T-helper 9 cell (primary cell): ENCODE measurements around the gene VAV2.

ENCODE experiments used
- DNase-seq: peaks from one replicate; pipeline ENCODE4 v3.0.0-alpha.2; 2020

VAV2 gene

DNA sequence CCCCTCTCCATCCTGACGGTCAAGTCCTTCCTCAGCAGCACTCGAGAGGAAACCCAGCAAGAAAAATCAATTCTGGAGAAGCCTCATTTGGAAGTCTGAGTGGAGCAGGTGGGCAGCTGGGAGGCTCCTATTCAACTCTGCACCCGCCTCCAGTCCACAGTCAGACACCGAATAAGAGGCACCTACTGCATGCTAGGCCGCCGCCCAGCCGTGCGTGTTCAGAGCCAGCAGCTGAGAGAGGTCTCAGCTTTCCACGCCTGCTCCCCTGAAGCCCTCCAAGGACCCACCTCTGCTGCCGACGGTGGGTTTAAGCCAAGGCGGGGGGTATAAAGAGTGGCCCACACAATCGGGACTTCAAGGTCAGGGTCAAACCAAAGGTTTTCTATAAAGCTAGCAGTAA, 41.9 kb downstream of the VAV2 start:
- no peak for DNase-seq

GRCh38 chr9:133949486-133950061, 42.5 kb downstream of the VAV2 start:
- no peak for DNase-seq

GRCh38 chr9:133948561-133949485, 43.3 kb downstream of the VAV2 start:
- no peak for DNase-seq

DNA sequence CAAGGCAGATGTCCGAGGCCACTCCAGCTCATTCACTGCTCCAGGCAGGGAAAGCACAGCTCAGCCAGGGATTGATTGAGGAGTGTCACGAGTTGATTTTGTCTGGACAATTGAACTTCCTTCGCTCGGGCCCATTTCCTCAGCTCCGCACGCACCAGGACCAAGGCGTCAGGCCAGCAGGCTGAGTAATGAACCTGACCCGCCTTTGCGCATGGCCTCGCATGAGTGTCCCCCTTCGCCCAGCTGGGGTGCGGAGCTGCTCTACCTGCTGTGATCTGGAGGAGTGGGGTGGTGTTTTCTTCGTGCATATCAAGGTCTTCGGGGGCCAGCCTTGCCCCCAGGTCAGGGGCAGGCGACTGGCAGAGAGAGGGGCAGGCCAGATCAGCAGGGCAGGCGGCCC, 44.0 kb downstream of the VAV2 start:
- DNase-seq, result no peak

- DNase-seq, result no peak
Observed at GRCh38 chr9:133946840-133947486, 45.2 kb downstream of the VAV2 start.

- no peak for DNase-seq
Observed at GRCh38 chr9:133945977-133946753, 46.0 kb downstream of the VAV2 start.

DNA sequence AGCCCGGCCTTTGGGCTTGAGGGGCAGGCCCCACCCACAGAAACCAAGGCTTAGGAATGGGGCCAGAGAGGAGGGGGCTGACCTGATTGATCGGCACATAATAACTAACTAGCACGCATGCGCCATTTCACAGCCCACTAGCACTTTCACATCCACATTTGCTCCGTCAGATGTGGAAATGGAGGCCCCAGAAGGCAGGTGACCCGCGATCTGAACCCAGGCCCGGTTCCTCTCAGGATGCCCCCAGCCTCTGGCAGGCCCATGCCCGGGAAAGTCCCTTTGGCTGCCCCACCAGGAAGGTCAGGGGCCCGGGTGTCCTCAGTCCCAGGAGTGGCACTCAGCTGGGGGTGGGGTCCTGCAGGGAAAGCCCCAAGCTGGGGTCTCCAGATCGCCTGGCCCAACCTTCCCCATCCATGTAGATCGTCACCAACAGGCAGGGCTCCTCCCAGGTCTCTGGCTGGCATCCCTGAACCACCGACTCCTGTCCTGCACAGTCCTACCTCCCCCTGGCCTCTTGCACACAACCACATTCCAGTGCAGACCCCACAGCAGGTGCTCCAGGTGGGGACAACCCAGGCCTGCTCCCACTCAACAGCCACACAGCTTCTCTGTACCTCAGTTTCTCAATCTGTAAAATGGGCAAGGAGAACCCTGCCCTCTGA, 46.7 kb downstream of the VAV2 start:
- DNase-seq, result no peak

GRCh38 chr9:133944746-133945135, 47.4 kb downstream of the VAV2 start:
- DNase-seq, result no peak

GRCh38 chr9:133943781-133944745, 48.1 kb downstream of the VAV2 start:
- no peak for DNase-seq

DNA sequence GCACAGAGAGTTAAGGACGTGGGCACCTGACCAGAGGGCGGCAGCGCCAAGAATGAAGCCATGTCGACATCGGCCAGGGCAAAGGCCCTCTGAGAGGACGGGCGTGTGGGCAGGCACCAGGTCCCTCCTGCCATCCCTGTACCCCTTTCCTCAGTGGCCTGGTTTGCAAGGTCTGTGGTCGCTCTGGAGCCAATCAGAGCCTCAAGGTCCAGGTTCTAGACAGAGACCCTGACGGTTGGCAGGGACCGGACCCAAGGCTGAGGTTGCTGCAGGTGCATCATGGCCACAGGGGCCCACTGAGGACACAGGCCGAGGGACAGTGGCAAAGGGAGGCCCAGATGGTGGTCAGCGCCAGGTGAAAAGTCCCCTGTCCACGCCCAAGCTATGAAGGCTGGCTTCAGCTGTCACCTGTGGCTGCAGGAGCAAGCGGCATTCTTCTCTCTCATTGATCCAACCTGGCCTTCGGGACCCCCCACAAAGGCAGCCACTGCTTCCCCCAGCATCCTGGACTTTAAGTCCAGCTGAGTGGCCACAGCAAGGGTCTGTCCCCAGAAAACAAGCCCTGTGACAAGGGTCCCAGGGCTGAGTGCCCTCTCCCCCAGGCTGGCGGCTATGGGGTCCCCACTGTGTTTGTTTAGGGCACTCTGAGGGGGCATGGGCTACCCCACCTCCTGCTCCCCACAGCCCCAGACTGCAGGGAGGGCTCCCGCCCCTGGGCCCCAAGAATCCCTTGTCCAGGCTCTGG, 48.9 kb downstream of the VAV2 start:
- DNase-seq, result no peak

DNA sequence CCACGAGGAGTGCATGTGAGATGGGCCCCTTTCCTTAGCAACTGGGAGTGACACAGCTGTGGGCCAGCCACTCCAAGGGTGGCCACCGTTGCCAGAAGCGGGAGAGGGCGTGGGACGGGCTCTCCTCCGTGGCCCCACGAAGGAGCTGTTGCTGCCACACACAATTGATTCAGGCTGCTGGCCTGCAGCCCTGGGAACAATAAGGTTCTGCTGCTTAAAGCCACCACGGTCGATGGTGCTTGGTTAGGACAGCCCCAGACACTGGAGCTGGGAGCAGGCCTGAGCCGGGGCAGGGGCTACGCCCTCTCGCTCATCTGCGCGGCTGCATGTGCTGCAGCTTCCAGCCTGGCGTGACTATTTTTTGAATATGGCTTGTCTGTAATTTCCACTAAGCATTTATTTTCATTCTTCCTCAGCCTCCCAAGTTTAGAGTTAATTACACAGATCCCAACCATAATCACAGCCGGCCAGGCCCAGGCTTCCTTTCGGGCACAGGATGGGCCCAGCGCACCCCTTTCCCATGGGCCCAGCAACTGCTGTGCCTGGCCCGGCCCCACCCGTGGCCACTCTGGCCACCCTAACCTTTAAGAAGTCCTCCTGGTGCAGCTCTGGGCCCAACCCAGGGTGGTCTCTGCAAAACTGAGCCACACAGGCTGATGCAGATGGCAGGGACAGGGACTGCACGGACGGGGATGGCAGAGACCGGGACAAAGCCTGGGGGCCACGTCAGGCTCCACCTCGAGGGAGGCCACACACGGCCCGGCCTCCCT, 49.7 kb downstream of the VAV2 start:
- DNase-seq, result no peak

DNA sequence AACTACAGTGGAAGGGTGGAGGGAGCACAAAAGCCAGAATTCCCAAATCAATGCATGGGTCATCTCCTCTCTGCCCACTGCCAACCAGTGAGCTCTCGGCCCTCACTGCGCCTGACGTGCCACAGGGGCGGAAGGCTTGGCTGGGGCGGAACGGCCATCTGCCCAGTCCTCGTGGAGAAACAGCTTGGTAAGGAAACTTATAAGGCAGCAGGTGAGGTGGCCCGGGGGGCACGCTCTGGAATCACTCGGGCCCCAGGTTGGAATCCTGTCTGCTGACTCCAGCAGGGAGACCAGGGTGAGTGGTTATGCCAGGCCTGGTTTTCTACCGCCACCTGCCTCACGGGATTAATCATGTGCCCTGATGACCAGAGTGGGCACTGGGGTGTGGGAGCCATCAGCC, 52.3 kb downstream of the VAV2 start:
- no peak for DNase-seq

DNA sequence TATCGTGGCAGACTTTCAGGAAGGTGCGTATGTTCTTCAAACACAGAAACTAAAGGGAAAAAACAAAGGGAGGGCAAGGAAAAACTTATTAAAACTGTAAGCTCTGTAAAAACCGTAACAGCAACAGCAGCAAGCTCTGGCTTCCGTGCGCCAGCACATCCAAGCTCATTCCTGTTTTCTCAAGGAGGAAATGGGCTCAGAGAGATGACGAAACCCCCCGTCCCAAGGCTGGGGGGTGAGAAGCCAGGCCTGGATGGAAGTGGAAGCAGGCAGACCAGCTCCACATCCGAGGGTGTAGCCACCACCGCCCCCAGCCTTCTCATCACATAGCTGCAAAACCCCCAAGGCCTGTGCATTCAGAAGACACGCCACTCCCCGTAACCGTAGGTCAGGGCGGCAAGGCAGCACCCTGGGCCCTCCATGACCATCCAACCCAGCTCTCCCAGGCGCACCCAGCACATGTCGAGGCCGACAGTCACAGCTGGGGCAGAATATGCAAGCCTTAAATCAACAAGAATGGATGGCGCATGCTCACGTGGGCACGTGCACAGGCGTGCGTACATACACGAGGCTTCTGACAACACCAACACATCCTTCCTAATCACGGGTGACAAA, 52.8 kb downstream of the VAV2 start:
- DNase-seq, result no peak

GRCh38 chr9:133938753-133939152, 53.4 kb downstream of the VAV2 start:
- no peak for DNase-seq

DNA sequence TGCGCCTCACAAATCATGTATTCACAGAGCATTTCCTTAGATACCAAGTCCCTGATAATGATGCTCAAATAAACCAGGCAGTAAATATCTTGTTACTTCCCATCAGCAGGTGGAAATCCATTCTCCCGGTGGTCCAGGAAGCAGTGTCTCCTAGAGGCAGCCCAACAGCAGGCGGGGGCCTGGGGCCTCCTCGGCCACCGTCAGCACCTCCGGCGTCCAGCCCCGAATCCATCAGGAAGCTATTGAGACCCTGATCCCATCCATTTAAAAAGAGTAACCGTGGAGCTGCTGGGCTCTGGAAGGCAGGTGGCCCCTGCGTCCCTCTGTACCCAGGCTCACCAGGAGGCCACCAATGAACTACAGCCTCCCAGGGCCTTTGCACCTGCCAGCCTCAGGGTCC, 54.0 kb downstream of the VAV2 start:
- no peak for DNase-seq

DNA sequence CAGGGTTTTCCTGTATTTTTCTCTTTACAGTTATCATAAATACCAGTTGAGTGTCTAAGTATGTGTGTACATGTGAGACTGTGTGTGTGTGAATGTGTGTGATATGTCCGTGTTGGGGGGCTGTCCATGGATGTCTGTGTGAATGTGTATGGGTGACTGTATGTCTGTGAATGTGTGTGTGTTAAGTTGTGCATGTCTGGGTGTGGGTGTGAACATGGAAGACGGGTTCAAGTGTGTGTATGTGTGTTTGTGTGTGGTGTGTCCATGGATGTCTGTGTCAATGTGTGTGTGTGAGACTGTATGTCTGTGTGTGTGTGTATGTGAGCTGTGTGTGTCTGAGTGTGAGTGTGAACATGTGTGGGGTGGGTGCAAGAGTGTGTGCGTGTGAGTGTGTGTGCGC, 55.0 kb downstream of the VAV2 start:
- DNase-seq, result no peak

DNA sequence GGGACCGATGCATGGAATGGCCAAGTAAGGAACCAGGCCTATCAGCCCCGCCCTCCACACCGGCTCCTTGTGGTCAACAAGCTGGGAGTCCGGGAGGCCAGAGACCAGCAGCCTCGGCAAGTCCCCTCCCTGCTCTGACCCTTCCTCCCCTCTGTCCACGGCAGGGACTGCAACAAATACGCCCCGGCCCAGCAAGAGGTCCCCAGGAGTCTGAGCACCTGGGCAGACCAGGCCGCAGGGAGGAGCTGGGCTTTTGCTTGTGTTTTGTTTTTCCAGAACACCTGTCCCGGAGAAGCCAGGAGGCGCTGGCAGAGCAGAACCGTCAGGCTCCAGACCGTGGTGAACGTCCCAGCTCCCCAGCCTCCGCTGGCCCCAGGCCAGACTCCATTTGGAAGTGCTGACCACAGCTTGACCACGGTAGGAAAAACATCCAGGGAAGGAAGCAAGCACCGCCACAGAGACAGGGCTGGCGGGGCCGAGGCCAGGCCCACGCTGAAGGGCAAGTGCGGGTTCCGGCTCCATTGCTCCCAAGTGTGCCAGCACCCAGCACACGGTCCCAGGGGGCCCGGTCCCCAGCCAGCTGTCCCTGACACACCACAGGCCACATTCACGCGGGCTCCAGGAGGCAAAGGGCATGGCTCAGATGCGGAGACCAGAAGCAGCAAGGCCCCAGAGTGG, 56.7 kb downstream of the VAV2 start:
- DNase-seq, result no peak

DNA sequence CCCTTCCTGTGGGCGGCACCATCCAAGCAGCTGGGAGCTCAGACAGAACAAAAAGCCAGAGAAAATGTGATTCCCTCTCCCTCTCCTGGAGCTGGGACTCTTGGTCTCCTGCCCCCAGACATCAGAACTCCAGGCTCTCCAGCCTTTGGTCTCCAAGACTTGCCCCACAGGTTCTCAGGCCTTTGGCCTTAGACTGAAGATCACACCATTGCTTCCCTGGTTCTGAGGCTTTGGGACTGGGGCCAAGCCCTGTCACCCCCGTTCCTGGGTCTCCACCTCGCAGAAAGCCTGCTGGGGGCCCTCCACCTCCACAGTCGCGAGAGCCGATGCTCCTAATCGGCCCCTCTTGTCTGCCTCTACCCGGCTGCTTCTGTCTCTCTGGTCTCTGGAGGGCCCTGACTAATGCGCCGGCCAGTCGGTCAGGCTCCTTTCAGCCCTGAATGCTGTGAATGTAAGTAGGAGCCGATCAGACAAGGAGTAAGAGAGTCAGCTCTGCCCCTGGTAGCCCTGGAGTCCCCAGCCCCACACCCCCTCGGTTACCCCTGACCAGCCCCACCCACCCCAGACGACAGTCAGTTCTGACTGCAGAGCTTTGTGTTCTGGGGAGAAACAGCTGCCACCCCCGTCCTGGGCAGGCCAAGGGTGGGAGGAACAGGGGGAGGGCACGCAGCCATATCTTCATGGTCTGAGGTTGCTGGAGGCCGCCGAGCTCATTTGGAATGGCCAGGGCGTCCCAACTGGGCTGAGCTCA, 57.5 kb downstream of the VAV2 start:
- no peak for DNase-seq
